Measurements from ENCODE around the gene GPC3.

DNA sequence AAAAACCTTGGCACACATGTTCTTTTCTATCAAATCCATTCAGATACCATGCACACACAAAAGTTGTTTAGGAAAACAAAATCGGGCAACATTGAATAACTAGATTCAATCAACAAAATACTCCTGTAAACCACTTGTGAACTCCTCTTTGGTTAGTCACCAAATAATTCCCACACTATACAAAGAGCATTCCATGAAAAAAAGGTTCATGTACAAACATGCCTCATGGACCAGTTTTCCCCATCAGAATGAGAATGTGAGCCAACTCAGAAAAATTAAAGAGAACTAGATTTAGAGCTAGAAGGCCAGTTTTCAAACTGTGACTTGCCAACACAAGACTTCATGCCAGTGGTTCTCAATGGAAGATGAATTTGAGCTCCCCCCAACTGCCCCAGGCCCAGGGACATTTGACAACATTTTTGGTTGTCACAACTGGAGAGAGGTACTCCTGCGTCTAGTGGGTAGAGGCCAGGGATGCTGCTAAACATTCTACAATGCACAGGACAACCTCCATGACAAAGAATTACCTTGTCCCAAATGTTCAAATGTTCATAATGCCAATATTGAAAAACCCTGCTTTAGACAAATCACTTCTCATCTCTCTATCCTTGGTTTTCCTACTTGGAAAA, 55.4 kb downstream of the GPC3 start:
- TF ChIP-seq, protein P1, sequence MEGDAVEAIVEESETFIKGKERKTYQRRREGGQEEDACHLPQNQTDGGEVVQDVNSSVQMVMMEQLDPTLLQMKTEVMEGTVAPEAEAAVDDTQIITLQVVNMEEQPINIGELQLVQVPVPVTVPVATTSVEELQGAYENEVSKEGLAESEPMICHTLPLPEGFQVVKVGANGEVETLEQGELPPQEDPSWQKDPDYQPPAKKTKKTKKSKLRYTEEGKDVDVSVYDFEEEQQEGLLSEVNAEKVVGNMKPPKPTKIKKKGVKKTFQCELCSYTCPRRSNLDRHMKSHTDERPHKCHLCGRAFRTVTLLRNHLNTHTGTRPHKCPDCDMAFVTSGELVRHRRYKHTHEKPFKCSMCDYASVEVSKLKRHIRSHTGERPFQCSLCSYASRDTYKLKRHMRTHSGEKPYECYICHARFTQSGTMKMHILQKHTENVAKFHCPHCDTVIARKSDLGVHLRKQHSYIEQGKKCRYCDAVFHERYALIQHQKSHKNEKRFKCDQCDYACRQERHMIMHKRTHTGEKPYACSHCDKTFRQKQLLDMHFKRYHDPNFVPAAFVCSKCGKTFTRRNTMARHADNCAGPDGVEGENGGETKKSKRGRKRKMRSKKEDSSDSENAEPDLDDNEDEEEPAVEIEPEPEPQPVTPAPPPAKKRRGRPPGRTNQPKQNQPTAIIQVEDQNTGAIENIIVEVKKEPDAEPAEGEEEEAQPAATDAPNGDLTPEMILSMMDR (conservative IDR thresholded peaks at IDR 0.05; ENCODE audit: low read depth, low read length), result no peak
- TF ChIP-seq EZH2 (IDR thresholded peaks at IDR 0.05; ENCODE audit: borderline replicate concordance, low read depth, low read length, poor library complexity, severe bottlenecking), result no peak
